BLaER1 (cell line): ENCODE measurements around the gene COA8.
A peak's percentile ranks its signal among the peaks of the same experiment; 100 is the strongest.

Experiments used
- H3K27ac ChIP-seq: shearing (Covaris generic); formaldehyde crosslinking; 2 replicates; pipeline ENCODE4 v1.8.1; 2022
- H3K27me3 ChIP-seq: shearing (Covaris generic); formaldehyde crosslinking; 2 replicates; pipeline ENCODE4 v1.8.1; 2022
- H3K36me3 ChIP-seq: shearing (Covaris generic); formaldehyde crosslinking; 2 replicates; pipeline ENCODE4 v1.8.1; 2022
- H3K4me1 ChIP-seq: shearing (Covaris generic); formaldehyde crosslinking; 2 replicates; pipeline ENCODE4 v1.8.1; 2022
- H3K4me2 ChIP-seq: shearing (Covaris generic); formaldehyde crosslinking; 2 replicates; pipeline ENCODE4 v1.8.1; 2022
- H3K4me3 ChIP-seq: shearing (Covaris generic); formaldehyde crosslinking; 2 replicates; pipeline ENCODE4 v1.8.1; 2022
- H3K9ac ChIP-seq: shearing (Covaris generic); formaldehyde crosslinking; 2 replicates; pipeline ENCODE4 v1.8.1; 2022
- H3K9me3 ChIP-seq: shearing (Covaris generic); formaldehyde crosslinking; 2 replicates; pipeline ENCODE4 v1.8.1; 2022
- H4K20me1 ChIP-seq: shearing (Covaris generic); formaldehyde crosslinking; 2 replicates; pipeline ENCODE4 v1.8.1; 2022
- Cebpa-rat ChIP-seq: shearing (Covaris generic); IDR thresholded peaks from 2 replicates; pipeline ENCODE4 v1.8.1; 2022

Gene COA8

DNA sequence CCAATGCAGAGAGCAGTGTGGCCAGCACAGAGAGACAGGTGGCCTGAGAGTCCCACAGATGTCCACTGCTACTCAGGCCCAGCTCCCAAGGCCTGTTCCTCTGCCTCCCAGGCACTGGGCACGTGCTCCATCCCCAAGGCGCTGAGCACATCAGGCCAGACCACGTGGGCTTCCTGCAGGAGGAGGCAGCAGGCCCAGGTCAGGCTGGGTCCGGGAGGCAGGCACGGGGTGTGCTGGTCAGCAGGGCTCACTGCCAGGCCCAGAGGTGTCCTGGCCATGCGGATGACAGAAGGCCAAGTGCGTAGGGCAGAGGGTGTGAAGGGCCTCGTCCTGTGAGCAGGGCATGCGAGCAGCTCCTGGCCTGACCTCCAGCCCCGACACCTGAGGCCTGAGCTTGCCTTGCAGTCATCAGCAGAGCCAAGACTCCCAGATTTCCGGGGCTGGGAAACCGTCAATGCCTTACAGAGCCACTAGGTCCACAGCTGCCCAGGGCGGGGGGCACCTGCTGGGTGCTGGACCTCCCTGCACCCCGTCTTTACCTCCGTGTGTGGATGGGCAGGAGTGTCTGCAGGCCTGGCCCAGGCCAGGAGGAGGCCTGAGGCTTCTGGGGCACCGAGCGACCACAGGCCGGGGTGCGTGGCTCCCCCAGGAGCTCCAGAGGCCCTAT lies 18.9 kb upstream of the COA8 start:
- Histone ChIP-seq H3K9me3 (no peaks in the 10 kb centered on the region), H3K36me3 (no peaks in the 10 kb centered on the region), H4K20me1 (peaks cover 8% of the 10 kb centered on the region; the same call in 1 of the 2 replicates), H3K27ac (peak overlapping the region; percentile 87), H3K27me3 (no peaks in the 10 kb centered on the region), H3K9ac (peak overlapping the region; percentile 72), H3K4me2 (peak overlapping the region; percentile 91), H3K4me3 (no peak overlapping the region), H3K4me1 (peaks cover 100% of the 10 kb centered on the region)
- TF ChIP-seq Cebpa-rat, result no peak

DNA sequence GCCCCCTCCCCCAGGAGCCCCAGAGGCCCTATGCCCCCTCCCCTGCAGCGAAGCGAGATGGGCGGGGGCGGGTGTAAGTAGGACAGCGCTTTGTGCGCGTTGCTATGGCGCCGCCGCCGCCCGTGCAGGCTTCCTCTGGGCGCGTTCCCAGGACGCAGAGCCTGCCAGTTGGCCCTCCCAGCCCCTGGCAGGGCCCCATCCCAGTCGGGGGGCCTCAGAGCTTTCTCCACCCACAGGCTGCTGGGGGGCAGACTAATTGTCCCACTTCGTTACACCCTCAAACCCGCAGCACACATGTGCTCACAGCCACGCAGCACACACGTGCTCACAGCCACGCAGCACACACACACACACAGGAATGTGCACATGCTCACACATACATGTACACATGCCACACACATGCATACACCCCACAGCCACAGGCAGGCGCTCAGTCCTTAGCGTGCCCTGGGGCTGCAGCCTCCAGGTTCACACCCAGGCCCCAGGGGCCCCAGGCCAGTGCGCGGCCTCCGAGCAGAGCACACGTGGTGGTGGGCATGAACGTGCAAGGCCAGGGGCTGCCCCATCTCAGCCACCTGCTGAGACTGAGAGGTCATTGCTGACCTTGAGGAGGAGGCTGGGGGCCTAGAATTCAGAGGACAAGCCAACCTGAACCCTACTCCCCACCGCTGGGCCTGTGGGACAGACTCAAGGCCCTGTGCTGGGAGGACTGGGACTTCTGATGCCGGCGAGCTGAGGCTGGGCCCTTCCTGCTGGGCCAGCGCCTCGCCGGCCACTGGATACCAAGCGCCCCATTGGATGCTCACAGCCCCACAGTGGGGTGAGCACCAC lies 18.2 kb upstream of the COA8 start:
- Histone ChIP-seq H4K20me1 (peaks cover 8% of the 10 kb centered on the region; the same call in 1 of the 2 replicates), H3K4me3 (no peak overlapping the region), H3K27me3 (no peaks in the 10 kb centered on the region), H3K9ac (peak overlapping the region; percentile 72), H3K9me3 (no peaks in the 10 kb centered on the region), H3K4me1 (peaks cover 100% of the 10 kb centered on the region), H3K4me2 (peak overlapping the region; percentile 91), H3K27ac (peak overlapping the region; percentile 87), H3K36me3 (no peaks in the 10 kb centered on the region)
- TF ChIP-seq Cebpa-rat, result no peak

DNA sequence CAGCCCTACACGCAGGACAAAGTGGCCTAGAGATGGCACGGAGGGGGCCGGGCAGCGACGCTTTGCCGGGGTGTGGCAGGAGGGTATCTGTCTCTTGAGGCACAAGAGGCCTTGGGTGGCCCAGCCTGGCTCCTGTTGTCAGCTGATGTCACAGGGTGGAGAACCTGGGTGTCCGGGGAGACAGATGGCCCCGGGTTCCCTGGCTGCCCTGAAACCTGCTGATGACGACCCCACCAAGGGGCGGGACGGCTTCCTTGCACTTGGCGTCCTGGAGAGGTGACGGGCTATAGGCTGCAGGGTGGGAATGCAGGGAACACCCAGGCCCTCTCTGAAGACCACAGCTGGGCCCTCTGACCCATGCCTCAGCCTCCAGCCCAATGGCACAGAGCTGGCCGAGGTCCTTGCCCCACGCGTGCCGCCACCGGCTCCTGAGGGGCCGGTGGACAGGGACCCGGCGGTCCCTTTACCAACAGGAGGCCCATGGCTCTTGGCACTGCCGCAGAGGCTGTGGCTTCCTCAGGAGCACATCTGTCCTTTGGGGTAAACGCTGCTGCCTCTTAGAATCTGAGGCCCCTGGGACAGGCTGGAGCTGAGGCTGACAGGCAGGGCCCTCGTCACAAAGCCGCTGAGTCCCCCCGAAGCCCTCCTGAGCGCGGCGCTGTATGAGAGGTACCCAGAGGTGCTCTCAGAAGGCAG lies 17.4 kb upstream of the COA8 start:
- Histone ChIP-seq H3K27ac (peak overlapping the region; percentile 87), H3K9ac (peak overlapping the region; percentile 57), H3K9me3 (no peaks in the 10 kb centered on the region), H3K4me3 (no peak overlapping the region), H3K4me2 (peak overlapping the region; percentile 91), H4K20me1 (peaks cover 10% of the 10 kb centered on the region; the same call in 1 of the 2 replicates), H3K27me3 (no peaks in the 10 kb centered on the region), H3K36me3 (no peaks in the 10 kb centered on the region), H3K4me1 (peaks cover 100% of the 10 kb centered on the region)
- TF ChIP-seq Cebpa-rat, result no peak

DNA sequence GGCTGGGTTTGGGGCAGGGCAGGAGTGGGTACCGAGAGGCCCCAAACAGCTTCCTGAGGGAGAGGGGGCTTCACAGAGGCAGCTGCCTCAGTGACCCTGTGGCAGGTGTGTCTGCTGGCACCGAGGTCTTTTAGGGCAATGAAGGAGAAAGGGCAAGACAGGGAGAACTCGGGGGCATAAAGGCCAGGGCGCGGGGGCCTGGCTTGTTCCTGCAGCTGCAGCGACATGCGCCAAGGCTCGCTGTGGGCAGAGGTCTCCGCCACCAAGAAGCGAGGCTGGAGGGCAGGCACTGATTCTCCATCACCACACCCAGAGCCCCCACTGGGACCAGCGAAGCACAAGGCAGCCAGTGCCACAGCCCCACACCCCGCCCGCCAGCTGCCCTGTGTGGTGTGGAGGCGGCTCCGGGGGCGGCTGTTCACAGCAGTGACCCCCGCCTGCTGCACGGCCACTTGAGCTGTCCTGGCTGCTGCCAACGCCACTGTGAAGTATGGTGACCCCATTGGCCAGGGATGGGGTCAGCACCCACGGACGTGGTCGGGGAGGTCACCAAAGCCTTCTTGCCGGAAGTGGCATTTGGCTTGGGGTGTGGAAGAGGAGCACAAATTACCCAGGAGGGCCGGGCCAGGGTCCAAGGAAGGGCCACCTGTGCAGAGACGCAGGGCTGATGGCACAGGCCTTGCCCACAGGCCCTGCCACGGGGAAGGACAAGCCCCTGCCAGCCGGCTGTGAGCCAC lies 16.7 kb upstream of the COA8 start:
- Histone ChIP-seq H3K27me3 (no peaks in the 10 kb centered on the region), H3K9me3 (no peaks in the 10 kb centered on the region), H3K27ac (peak overlapping the region; percentile 87), H4K20me1 (peaks cover 17% of the 10 kb centered on the region; the same call in 1 of the 2 replicates), H3K36me3 (no peaks in the 10 kb centered on the region), H3K4me1 (peaks cover 100% of the 10 kb centered on the region), H3K4me2 (peak overlapping the region; percentile 91), H3K9ac (peak overlapping the region; percentile 57), H3K4me3 (no peak overlapping the region)
- TF ChIP-seq Cebpa-rat, result no peak

DNA sequence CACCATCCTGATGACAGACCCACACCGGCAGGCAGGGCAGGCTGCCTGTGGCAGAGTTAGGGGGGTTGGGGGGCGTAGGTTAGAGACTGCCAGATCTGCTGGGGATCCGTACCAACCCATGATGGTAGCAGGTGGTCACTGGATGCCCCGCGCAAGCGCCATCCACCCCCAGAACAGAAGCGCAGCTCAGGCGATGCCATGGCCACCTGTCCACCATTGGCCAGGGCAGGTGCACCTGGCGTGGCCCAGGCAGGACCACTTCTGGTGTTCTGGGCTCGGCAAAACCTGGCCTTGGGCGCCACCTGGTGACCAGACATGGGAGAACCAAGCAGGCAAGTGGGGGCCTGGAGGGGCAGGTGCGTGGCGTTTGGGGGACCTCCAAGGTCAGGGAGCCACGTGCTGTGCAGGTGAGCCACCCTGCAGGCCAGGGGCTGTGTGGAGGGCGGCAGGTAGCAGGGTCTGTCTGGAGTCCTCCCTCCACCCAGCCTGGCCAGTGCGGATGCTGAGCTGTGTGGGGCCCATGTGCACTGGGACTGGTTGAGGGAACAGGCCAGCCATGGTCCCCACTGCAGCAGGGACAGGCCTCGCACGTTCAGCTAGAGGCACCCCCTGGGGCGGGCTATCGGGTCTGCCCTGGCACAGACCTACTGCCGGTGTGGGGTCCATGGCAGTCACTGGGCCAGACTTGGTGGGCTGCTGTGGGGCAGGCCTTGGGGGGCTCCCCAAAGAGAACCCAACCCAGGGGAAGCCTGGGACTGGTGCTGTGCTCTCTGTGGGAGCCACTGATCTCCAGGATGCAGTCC lies 15.9 kb upstream of the COA8 start:
- no peak for TF ChIP-seq Cebpa-rat
- Histone ChIP-seq H3K36me3 (no peaks in the 10 kb centered on the region), H3K27me3 (no peaks in the 10 kb centered on the region), H4K20me1 (peaks cover 17% of the 10 kb centered on the region; the same call in 1 of the 2 replicates), H3K9ac (no peak overlapping the region), H3K27ac (no peak overlapping the region; the same call in 1 of the 2 replicates), H3K4me2 (peak overlapping the region; percentile 91), H3K9me3 (no peaks in the 10 kb centered on the region), H3K4me3 (no peak overlapping the region), H3K4me1 (peaks cover 100% of the 10 kb centered on the region)

DNA sequence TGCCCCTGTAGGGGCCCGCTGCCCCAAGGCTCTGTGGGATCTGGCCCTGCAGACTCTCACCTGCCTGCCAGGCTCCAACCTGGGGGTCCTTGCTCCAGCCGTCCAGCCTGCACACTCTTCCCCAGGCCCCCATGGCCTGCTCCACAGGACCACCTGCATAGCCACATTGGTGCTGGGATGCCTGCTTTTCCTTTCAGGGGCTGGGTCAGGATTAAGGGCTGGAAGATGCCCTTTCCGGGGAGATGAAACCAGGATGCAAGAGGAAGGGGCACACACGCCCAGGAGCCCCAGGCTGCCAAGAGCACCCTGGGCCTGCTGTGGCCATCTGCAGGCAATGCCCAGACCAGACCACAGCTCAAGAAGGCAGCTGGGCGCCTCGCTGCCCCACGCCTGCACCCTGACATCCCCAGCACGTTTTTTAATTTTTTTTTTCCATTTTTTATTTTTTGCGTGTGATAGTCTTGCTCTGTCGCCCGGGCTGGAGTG lies 15.3 kb upstream of the COA8 start:
- Histone ChIP-seq H3K27me3 (no peaks in the 10 kb centered on the region), H3K9ac (no peak overlapping the region), H3K4me2 (peak overlapping the region; percentile 91), H4K20me1 (peaks cover 22% of the 10 kb centered on the region), H3K4me3 (no peak overlapping the region), H3K27ac (no peak overlapping the region; the same call in 1 of the 2 replicates), H3K36me3 (no peaks in the 10 kb centered on the region), H3K4me1 (peaks cover 100% of the 10 kb centered on the region), H3K9me3 (no peaks in the 10 kb centered on the region)
- no peak for TF ChIP-seq Cebpa-rat

DNA sequence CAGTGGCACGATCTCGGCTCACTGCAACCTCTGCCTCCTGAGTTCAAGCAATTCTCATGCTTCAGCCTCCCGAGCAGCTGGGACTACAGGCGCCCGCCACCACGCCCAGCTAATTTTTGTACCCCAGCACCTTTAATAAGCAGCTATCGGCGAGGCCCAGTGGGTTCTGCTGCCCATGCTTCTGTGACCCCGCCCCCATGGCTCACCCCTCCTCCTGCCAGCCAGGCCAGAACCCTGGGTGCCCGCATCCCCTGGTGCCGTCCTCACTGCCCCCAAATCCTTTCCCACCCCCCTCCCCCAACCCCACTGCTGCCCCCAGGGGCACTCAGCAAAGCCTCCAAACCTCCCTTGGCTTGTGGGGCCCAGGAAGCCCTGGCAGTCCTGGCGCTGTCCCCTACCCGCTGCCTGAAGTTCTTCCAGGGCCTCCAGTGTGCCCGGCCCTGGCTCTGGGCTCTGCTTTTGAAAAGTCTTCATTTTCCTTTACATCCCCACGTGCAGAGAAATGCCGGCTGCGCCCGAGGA lies 14.8 kb upstream of the COA8 start:
- no peak for TF ChIP-seq Cebpa-rat
- Histone ChIP-seq H3K9me3 (no peaks in the 10 kb centered on the region), H3K4me1 (peaks cover 100% of the 10 kb centered on the region)

More for the DNA sequence above, 14.8 kb upstream of the COA8 start:
- Histone ChIP-seq H3K36me3 (no peaks in the 10 kb centered on the region), H4K20me1 (peaks cover 26% of the 10 kb centered on the region), H3K27ac (peak overlapping the region; percentile 90), H3K4me2 (peak overlapping the region; percentile 91), H3K27me3 (no peaks in the 10 kb centered on the region), H3K4me3 (no peak overlapping the region), H3K9ac (no peak overlapping the region)
